K562 (cell line): ENCODE data around the gene LZTS2. TPM values are rescaled to one million over a fixed set of nuclear protein-coding genes. Genes with fewer than 3 reads are reported as not detected.
A peak's percentile ranks its signal among the peaks of the same experiment; 100 is the strongest.

Experiments used
- ATAC-seq: fragments of 200-7000 bp; cut with Tn5 transposase; 3 replicates; pipeline ENCODE4 v1.9.1; 2020; ENCODE audit warnings: moderate library complexity
- Bru-seq: library from RNA; stranded (reverse); fragments of 400-500 nt; gene quantifications from one replicate; lab custom pipeline; 2021; lab: Mats Ljungman, UMichigan
- BruChase-seq, 2 experiments: library from RNA; stranded (reverse); fragments of 400-500 nt; gene quantifications; one replicate each; lab custom pipeline; 2021; lab: Mats Ljungman, UMichigan
- BruUV-seq: library from RNA; stranded (reverse); fragments of 400-500 nt; replicated peaks from 2 replicates; lab custom pipeline; 2021; lab: Mats Ljungman, UMichigan
- CTCF ChIA-PET: fragments of 300-600 bp; formaldehyde crosslinking; extraction: SDS; loops from one replicate; lab custom pipeline; 2021; ENCODE audit warnings: low intra/inter-chr PET ratio; lab: Yijun Ruan, JAX
- POLR2A ChIA-PET: fragments of 300-600, 350-650 bp; sonication (Branson Sonifier 250); formaldehyde crosslinking; extraction: SDS; loops from one replicate; lab custom pipeline; 2021; ENCODE audit warnings: antibody characterized with exemption, inconsistent platforms; lab: Yijun Ruan, JAX
- DNase-seq, 4 experiments: peaks; one replicate each; pipeline versions ENCODE4 v3.0.0 to v3.0.0-alpha.2; 2011 to 2018; ENCODE audit warnings: low spot score in 3 of 4, mixed read lengths in 3 of 4; ENCODE audit errors: extremely low read depth in 1 of 4
- FAIRE-seq: peaks from 2 replicates; lab custom pipeline; 2011; peaks lifted over from hg19 to GRCh38; lab: Jason Lieb, UNC
- H2AFZ ChIP-seq: 2 replicates; pipeline ENCODE4 v1.6.0; 2011; ENCODE audit warnings: low read depth, low read length, control low read depth, inconsistent platforms
- H3K27ac ChIP-seq: fragments of 200-600 bp; 3 replicates; pipeline ENCODE4 v1.8.0; 2011; ENCODE audit warnings: low read depth, mild to moderate bottlenecking, control low read depth, inconsistent platforms, low read length, moderate library complexity, mixed read lengths; ENCODE audit errors: extremely low read depth
- H3K27me3 ChIP-seq, 2 experiments: fragments of 300-600 bp in 1 of 2; 2 replicates in 1 of 2; 3 replicates in 1 of 2; pipeline versions ENCODE4 v1.6.0 to v1.8.0; 2011; ENCODE audit warnings: inconsistent platforms in 2 of 2, low read length in 2 of 2, mild to moderate bottlenecking in 1 of 2, mixed read lengths in 1 of 2, moderate library complexity in 1 of 2; ENCODE audit not compliant: control insufficient read depth in 2 of 2, insufficient read depth in 2 of 2
- H3K36me3 ChIP-seq: fragments of 300-600 bp; 3 replicates; pipeline ENCODE4 v1.8.0; 2011; ENCODE audit warnings: mild to moderate bottlenecking, low read length, inconsistent platforms; ENCODE audit not compliant: control insufficient read depth, insufficient read depth
- H3K4me1 ChIP-seq, 2 experiments: fragments of 200-600 bp in 1 of 2; replicated peaks in 1 of 2; 2 replicates in 1 of 2; 3 replicates in 1 of 2; pipeline versions ENCODE4 v1.5.1 to v1.8.0; 2011; ENCODE audit warnings: inconsistent platforms in 2 of 2, low read length in 2 of 2, mild to moderate bottlenecking in 1 of 2, mixed read lengths in 1 of 2, moderate library complexity in 1 of 2; ENCODE audit not compliant: control insufficient read depth in 2 of 2, insufficient read depth in 2 of 2
- H3K4me2 ChIP-seq: 2 replicates; pipeline ENCODE4 v1.6.1; 2011; ENCODE audit warnings: low read length, control low read depth, inconsistent platforms, mixed read lengths; ENCODE audit not compliant: insufficient read depth
- H3K4me3 ChIP-seq: fragments of 200-600 bp; sonication (generic), shearing (Covaris generic); 2 replicates; pipeline ENCODE4 v1.5.1; 2016; ENCODE audit warnings: control low read depth, inconsistent platforms
- H3K79me2 ChIP-seq: fragments of 200-600 bp; 3 replicates; pipeline ENCODE4 v1.8.0; 2011; ENCODE audit warnings: low read length, inconsistent platforms; ENCODE audit not compliant: control insufficient read depth, insufficient read depth
- H3K9ac ChIP-seq, 2 experiments: 2 replicates each; pipeline versions ENCODE4 v1.6.0 to v1.6.1; 2011; ENCODE audit warnings: low read depth in 2 of 2, low read length in 2 of 2, control low read depth in 1 of 2, inconsistent platforms in 1 of 2, mild to moderate bottlenecking in 1 of 2, mixed read lengths in 1 of 2; ENCODE audit not compliant: insufficient read depth in 1 of 2
- H3K9me1 ChIP-seq: one replicate; pipeline ENCODE4 v1.6.0; 2011; ENCODE audit warnings: inconsistent platforms, mild to moderate bottlenecking, low read length, moderate library complexity; ENCODE audit not compliant: control insufficient read depth, insufficient read depth
- H3K9me3 ChIP-seq: replicated peaks from 2 replicates; pipeline ENCODE4 v1.5.1; 2011; ENCODE audit warnings: low read depth, low read length, inconsistent platforms; ENCODE audit not compliant: control insufficient read depth, insufficient read depth
- H4K20me1 ChIP-seq: replicated peaks from 2 replicates; pipeline ENCODE4 v1.6.1; 2011; ENCODE audit warnings: low read length, inconsistent platforms, mixed read lengths; ENCODE audit not compliant: control insufficient read depth, insufficient read depth
- AFF1 ChIP-seq, 2 experiments: fragments of 450-650 bp; IDR thresholded peaks; 2 replicates each; pipeline ENCODE4 v1.6.1; 2018; ENCODE audit warnings: mild to moderate bottlenecking in 2 of 2, low read depth in 1 of 2; ENCODE audit not compliant: partially characterized antibody in 2 of 2
- ELF2 ChIP-seq: fragments of 250-450 bp; sonication (Bioruptor Pico); IDR thresholded peaks from 2 replicates; pipeline ENCODE4 v1.5.0; 2021; ENCODE audit warnings: mild to moderate bottlenecking
- ETS1 ChIP-seq: conservative IDR thresholded peaks from 2 replicates; pipeline ENCODE4 v1.6.1; 2011; ENCODE audit warnings: low read depth, mild to moderate bottlenecking, low read length; ENCODE audit not compliant: control insufficient read depth
- KHSRP ChIP-seq: fragments of 450-650 bp; IDR thresholded peaks from 2 replicates; pipeline ENCODE4 v1.6.1; 2017
- MTA1 ChIP-seq: fragments of 450-650 bp; IDR thresholded peaks from 2 replicates; pipeline ENCODE4 v1.6.1; 2017; ENCODE audit warnings: borderline replicate concordance
- MXD1 ChIP-seq: fragments of 250-450 bp; sonication (Bioruptor Pico); IDR thresholded peaks from 2 replicates; pipeline ENCODE4 v1.8.0; 2021; ENCODE audit warnings: borderline replicate concordance, mild to moderate bottlenecking, moderate library complexity; ENCODE audit not compliant: poor library complexity, severe bottlenecking
- POLR2H ChIP-seq: IDR thresholded peaks from 2 replicates; pipeline ENCODE4 v1.6.1; 2016; ENCODE audit warnings: missing genetic modification characterization, low read depth, mild to moderate bottlenecking, control low read depth, missing compliant biosample characterization, moderate library complexity
- ZBTB43 ChIP-seq: sonication (generic); formaldehyde crosslinking; IDR thresholded peaks from 2 replicates; pipeline ENCODE4 v1.8.0; 2023; ENCODE audit warnings: mild to moderate bottlenecking, missing genetic modification reagents
- WGBS: fragments of 100-300 bp; shearing (Covaris generic); methylation state at CpG from one replicate; pipeline ENCODE4 v1.1.6; 2016; ENCODE audit warnings: low coverage, mixed read lengths; ENCODE audit not compliant: insufficient coverage; ENCODE audit errors: missing lambda C conversion rate; 5-methylcytosine and 5-hydroxymethylcytosine counted together
- in situ Hi-C: fragments of 300-500 bp; cut with MboI; formaldehyde crosslinking; loops from 4 replicates; pipeline ENCODE4 v1.15.0; 2018; ENCODE audit warnings: inconsistent platforms, mixed read lengths
- intact Hi-C: fragments of 100-400 bp; cut with micrococcal nuclease; formaldehyde crosslinking; loops from 2 replicates; pipeline ENCODE4 v1.14.2; 2022
- long read RNA-seq, 3 experiments: library from polyadenylated mRNA in 2 of 3; library from RNA in 1 of 3; unstranded in 2 of 3; stranded (forward) in 1 of 3; transcript quantifications; one replicate each; pipeline ENCODE4 v2.0.0, GENCODE V29; 2019 to 2022
- polyA minus RNA-seq, 3 experiments: library from RNA; depleted of rRNA, polyadenylated mRNA; stranded (reverse); fragments of >200 nt; gene quantifications; 2 replicates each; pipeline ENCODE4 v1.2.3, GENCODE V29; 2011
- polyA plus RNA-seq, 8 experiments: library from polyadenylated mRNA; depleted of rRNA in 4 of 8; stranded (reverse) in 5 of 8; unstranded in 3 of 8; fragments of >200 nt; fragmentation: Nextera tagmentation in 2 of 8; fragmentation: Illumina TruSeq in 1 of 8; extraction: Ambion mirVana in 2 of 8; extraction: Trizol in 1 of 8; gene quantifications; 2 replicates each; pipeline versions ENCODE4 v1.2.1 to v1.2.3, GENCODE V29; 2011 to 2014; ENCODE audit warnings: inconsistent platforms in 1 of 8, missing spikeins in 1 of 8
- total RNA-seq, 7 experiments: library from RNA; depleted of rRNA in 6 of 7; stranded (reverse); fragments of >200 nt in 6 of 7; fragmentation: Illumina TruSeq in 2 of 7; extraction: Trizol in 2 of 7; gene quantifications; 2 replicates each; pipeline versions ENCODE4 v1.2.1 to v1.2.3, GENCODE V29; 2011 to 2021; ENCODE audit warnings: low replicate concordance in 1 of 7

LZTS2 gene
- 28.9 and 51.1 TPM in 2 replicates for total RNA-seq (2011; cell fraction: chromatin; rRNA removed; ENCODE audit: low replicate concordance)
- 36.8 and 39.7 TPM in 2 replicates for total RNA-seq (2011; cell fraction: nucleolus; rRNA removed)
- total RNA-seq (2011; cell fraction: nucleoplasm; rRNA removed): 26.9 and 34.2 TPM in 2 replicates
- total RNA-seq (2014; rRNA removed) (27.2 and 31.7 TPM in 2 replicates), total RNA-seq (2014; rRNA removed; fragmentation: Illumina TruSeq; extraction: Trizol) (5.4 and 6.4 TPM in 2 replicates), total RNA-seq (2015; rRNA removed; fragmentation: Illumina TruSeq; extraction: Trizol) (18.5 and 19.8 TPM in 2 replicates), total RNA-seq (2021) (38.6 and 42.1 TPM in 2 replicates), polyA plus RNA-seq (2011; rRNA removed) (14.7 and 29.0 TPM in 2 replicates), polyA plus RNA-seq (2014; fragmentation: Illumina TruSeq; extraction: Trizol) (11.8 and 30.3 TPM in 2 replicates), polyA plus RNA-seq (2014; fragmentation: Nextera tagmentation; extraction: Ambion mirVana) (under 1 TPM; 0.23 to 0.59 TPM), polyA plus RNA-seq (2014; rRNA removed) (42.5 and 43.7 TPM in 2 replicates), polyA minus RNA-seq (2011; rRNA and poly(A)+ RNA removed) (8.0 and 8.6 TPM in 2 replicates), Bru-seq, nascent RNA (percentile 71 among the genes with signal in this experiment), BruChase-seq, experiment 1, labeled RNA remaining after a 2-hour chase (percentile 70 among the genes with signal in this experiment), BruChase-seq, experiment 2, labeled RNA remaining after a 6-hour chase (percentile 75 among the genes with signal in this experiment)
- polyA plus RNA-seq (2011; cell fraction: cytosol; rRNA removed): 28.1 and 68.0 TPM in 2 replicates
- 65.4 and 125 TPM in 2 replicates for polyA plus RNA-seq (2011; cell fraction: nucleus; rRNA removed)
- polyA plus RNA-seq (2012): 34.1 and 35.5 TPM in 2 replicates
- polyA minus RNA-seq (2011; cell fraction: cytosol; rRNA and poly(A)+ RNA removed): 19.6 and 24.0 TPM in 2 replicates
- polyA minus RNA-seq (2011; cell fraction: nucleus; rRNA and poly(A)+ RNA removed): 19.8 and 24.9 TPM in 2 replicates
- long read RNA-seq, experiment 1, full-length matches to known transcripts: 53 of 180 reads
- long read RNA-seq, experiment 1, partial matches to known transcripts: 54 of 180 reads
- long read RNA-seq, experiment 1, other reads (novel, unspliced or antisense): 73 of 180 reads
- long read RNA-seq, experiment 2, full-length matches to known transcripts: 11 of 84 reads
- long read RNA-seq, experiment 2, partial matches to known transcripts: 13 of 84 reads
- long read RNA-seq, experiment 2, other reads (novel, unspliced or antisense): 60 of 84 reads
- long read RNA-seq, experiment 3, partial matches to known transcripts: 0 of 6 reads
- long read RNA-seq, experiment 3, other reads (novel, unspliced or antisense): 3 of 6 reads

- peak within 1 kb of the TSS; percentile 93 for H3K27ac ChIP-seq
- in situ Hi-C loops: loop anchor here (25.0 kb wide), 1 partner anchor 1038 kb away; no protein-coding TSS in a partner anchor
- no peak for FAIRE-seq
- H3K9me1 ChIP-seq: no peaks in the 10 kb centered on the region
- H3K4me3 ChIP-seq: peak within 1 kb of the TSS; percentile 76
- WGBS: 0% methylated on average over 6 of the region's 44 CpGs
- POLR2A ChIA-PET: interaction anchor here (0.6 to 1.0 kb wide), 3 partner anchors 12 to 64 kb away, joined by 3 to 5 read pairs (median 3); no protein-coding TSS in a partner anchor
- DNase-seq: peak in 3 of 4 experiments; percentile 78 to 81 (median 80)
- peak; percentile 41; the same call in 2 of the 3 replicates for ATAC-seq
- no peaks in the 10 kb centered on the region for H3K27me3 ChIP-seq
- BruUV-seq: no TSS peak
- H3K36me3 ChIP-seq: peaks cover 30% of the 10 kb centered on the region; the same call in 2 of the 3 replicates
- H2AFZ ChIP-seq: peak within 1 kb of the TSS; percentile 86
- peaks cover 26 to 81% of the 10 kb centered on the region in 2 experiments; a peak in 4 of 5 replicates for H3K4me1 ChIP-seq
- no peaks in the 10 kb centered on the region for H3K9me3 ChIP-seq
- intact Hi-C loops: no loop called here
- peaks cover 64% of the 10 kb centered on the region for H3K79me2 ChIP-seq
- no peaks in the 10 kb centered on the region for H4K20me1 ChIP-seq
- H3K9ac ChIP-seq: peak within 1 kb of the TSS; percentile 85 to 90
- CTCF ChIA-PET: interaction anchor here (0.5 to 9.3 kb wide), 3 partner anchors 13 to 67 kb away, joined by 3 to 150 read pairs (median 3); no protein-coding TSS in a partner anchor
- H3K4me2 ChIP-seq: peak within 1 kb of the TSS; percentile 100
- TF ChIP-seq ZBTB43 (CRISPR knock-in tag): no peak
- TF ChIP-seq MTA1: no peak
- TF ChIP-seq ETS1: 0 out of 2 replicates have a peak, but pooled peaks have one; percentile 4
- TF ChIP-seq KHSRP: no peak
- TF ChIP-seq ELF2 (CRISPR knock-in tag): no peak
- no peak for TF ChIP-seq MXD1 (CRISPR knock-in tag)
- TF ChIP-seq AFF1 (IDR thresholded peaks at IDR 0.05; ENCODE audit: low read depth in 1 of 2, partially characterized antibody in 2 of 2): no peak
- TF ChIP-seq POLR2H (tag): no peak
These were observed at the start of gene LZTS2 for GRCh38 chr10:100999742-101000126. Gene LZTS2, plus strand, starts transcription at chr10:100999808. Its CDS starts 2,731 bp downstream, at chr10:101002539.
